ENCODE measurements around the gene SDHB.

DNA sequence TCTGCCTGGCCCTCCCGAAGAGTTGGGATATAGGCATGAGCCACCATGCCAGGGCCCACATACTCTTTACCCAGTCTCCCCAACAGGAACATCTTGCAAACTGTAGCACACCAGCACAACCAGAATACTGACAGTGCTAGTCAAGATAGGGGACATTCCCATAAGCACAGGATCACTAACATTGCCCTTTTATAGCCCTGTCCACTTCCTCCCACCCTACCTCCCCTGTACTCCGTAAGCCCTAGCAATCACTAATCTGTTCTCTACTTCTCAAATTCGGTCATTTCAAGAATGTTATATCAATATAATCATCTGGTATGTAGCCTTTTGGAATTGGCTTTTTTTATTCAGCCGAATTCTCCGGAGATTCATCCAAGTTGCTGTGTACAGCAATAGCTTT, 5.9 kb downstream of the SDHB start:
- TF ChIP-seq CTCF (IDR thresholded peaks at IDR 0.05) (no peak), POLR2AphosphoS5 (IDR thresholded peaks at IDR 0.05) (no peak)

Measured in prostate gland (tissue), 2 donors.